ENCODE measurements around the gene MYPN. TPM values are rescaled to one million over a fixed set of nuclear protein-coding genes. Genes with fewer than 3 reads are reported as not detected.

MYPN gene
- total and polyA plus RNA-seq, 2 donors from 2014 or later, result 0.06 TPM; not detected in 1

GRCh38 chr10:68139448-68140272 lies 30.4 kb downstream of the MYPN start:
- intact Hi-C loops (cut with DNase I), result no loop called here

GRCh38 chr10:68142761-68143160 lies 33.5 kb downstream of the MYPN start:
- H3K9ac ChIP-seq (ENCODE audit: low read length in 3 of 3), result no peak overlapping the region
- no peak for TF ChIP-seq CTCF (IDR thresholded peaks at IDR 0.05; ENCODE audit: borderline replicate concordance, extremely low read depth, insufficient read depth)
- H3K9me3 ChIP-seq (ENCODE audit: control insufficient read depth in 2 of 3, insufficient read depth in 1 of 3, low read length in 3 of 3), result no peaks in the 10 kb centered on the region
- no peaks in the 10 kb centered on the region for H3K36me3 ChIP-seq (ENCODE audit: control insufficient read depth in 2 of 3, insufficient read depth in 3 of 3, low read length in 3 of 3)
- FAIRE-seq, result no peak
- H3K27me3 ChIP-seq (ENCODE audit: control insufficient read depth, insufficient read depth, low read length), result no peaks in the 10 kb centered on the region
- intact Hi-C loops (cut with DNase I), result no loop called here
- no peak for DNase-seq
- H3K4me1 ChIP-seq (ENCODE audit: control insufficient read depth in 2 of 3, insufficient read depth in 2 of 3, low read depth in 1 of 3, low read length in 3 of 3), result no peaks in the 10 kb centered on the region
- H3K27ac ChIP-seq (ENCODE audit: low read depth in 2 of 2, low read length in 2 of 2), result no peak overlapping the region
- H3K4me3 ChIP-seq (ENCODE audit: low read length in 3 of 3), result no peak overlapping the region

More at GRCh38 chr10:68139448-68140272, 30.4 kb downstream of the MYPN start:
- no peak overlapping the region for H3K4me3 ChIP-seq (ENCODE audit: low read length in 3 of 3)
- FAIRE-seq (no peak), DNase-seq (peak in 2 of 5 donors; percentile 46 to 70)
- H3K9ac ChIP-seq (ENCODE audit: low read length in 3 of 3), result no peak overlapping the region
- no peaks in the 10 kb centered on the region for H3K4me1 ChIP-seq (ENCODE audit: control insufficient read depth in 2 of 3, insufficient read depth in 2 of 3, low read depth in 1 of 3, low read length in 3 of 3)
- no peaks in the 10 kb centered on the region for H3K36me3 ChIP-seq (ENCODE audit: control insufficient read depth in 2 of 3, insufficient read depth in 3 of 3, low read length in 3 of 3)
- H3K27ac ChIP-seq (ENCODE audit: low read depth in 2 of 2, low read length in 2 of 2), result no peak overlapping the region
- no peaks in the 10 kb centered on the region for H3K9me3 ChIP-seq (ENCODE audit: control insufficient read depth in 2 of 3, insufficient read depth in 1 of 3, low read length in 3 of 3)
- no peaks in the 10 kb centered on the region for H3K27me3 ChIP-seq (ENCODE audit: control insufficient read depth, insufficient read depth, low read length)
- no peak for TF ChIP-seq CTCF (IDR thresholded peaks at IDR 0.05; ENCODE audit: borderline replicate concordance, extremely low read depth, insufficient read depth)

- intact Hi-C loops (cut with DNase I), result no loop called here
- Histone ChIP-seq H3K9ac (ENCODE audit: low read length in 3 of 3) (no peak overlapping the region), H3K36me3 (ENCODE audit: control insufficient read depth in 2 of 3, insufficient read depth in 3 of 3, low read length in 3 of 3) (no peaks in the 10 kb centered on the region), H3K4me1 (ENCODE audit: control insufficient read depth in 2 of 3, insufficient read depth in 2 of 3, low read depth in 1 of 3, low read length in 3 of 3) (no peaks in the 10 kb centered on the region), H3K27ac (ENCODE audit: low read depth in 2 of 2, low read length in 2 of 2) (no peak overlapping the region), H3K27me3 (ENCODE audit: control insufficient read depth, insufficient read depth, low read length) (no peaks in the 10 kb centered on the region), H3K4me3 (ENCODE audit: low read length in 3 of 3) (no peak overlapping the region), H3K9me3 (ENCODE audit: control insufficient read depth in 2 of 3, insufficient read depth in 1 of 3, low read length in 3 of 3) (no peaks in the 10 kb centered on the region)
- FAIRE-seq (no peak), DNase-seq (no peak)
- no peak for TF ChIP-seq CTCF (IDR thresholded peaks at IDR 0.05; ENCODE audit: borderline replicate concordance, extremely low read depth, insufficient read depth)
Observed at GRCh38 chr10:68144709-68145108, 35.4 kb downstream of the MYPN start.

Measured in kidney (tissue), 14 donors.